ENCODE results near the gene TRIM5. TPM values are rescaled to one million over a fixed set of nuclear protein-coding genes. Genes with fewer than 3 reads are reported as not detected.

The TRIM5 gene
- total RNA-seq, 2 donors from 2014 or later = 16.0 to 21.4 TPM

DNA sequence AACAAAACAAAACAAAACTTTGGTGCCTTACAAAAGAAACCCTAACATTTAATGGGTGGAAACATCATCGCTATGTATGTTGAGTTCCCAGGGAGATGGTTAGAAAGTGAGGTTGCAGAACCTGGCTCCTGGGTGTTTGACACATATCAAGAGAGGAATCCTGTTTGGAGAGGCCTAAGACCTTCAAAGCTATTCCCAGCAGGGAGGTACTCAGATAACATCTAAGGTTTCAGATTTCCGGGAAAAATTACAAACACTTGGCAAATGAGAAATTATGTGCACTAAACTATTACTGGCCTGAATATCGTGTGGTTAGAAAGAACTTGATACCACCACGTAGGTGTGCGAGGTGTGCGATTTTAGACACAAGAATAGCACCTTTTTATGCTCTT lies 18.5 kb downstream of the TRIM5 start:
- no peaks in the 10 kb centered on the region for H3K27me3 ChIP-seq (ENCODE audit: control insufficient read depth, insufficient read depth, low read length, poor library complexity, severe bottlenecking)

DNA sequence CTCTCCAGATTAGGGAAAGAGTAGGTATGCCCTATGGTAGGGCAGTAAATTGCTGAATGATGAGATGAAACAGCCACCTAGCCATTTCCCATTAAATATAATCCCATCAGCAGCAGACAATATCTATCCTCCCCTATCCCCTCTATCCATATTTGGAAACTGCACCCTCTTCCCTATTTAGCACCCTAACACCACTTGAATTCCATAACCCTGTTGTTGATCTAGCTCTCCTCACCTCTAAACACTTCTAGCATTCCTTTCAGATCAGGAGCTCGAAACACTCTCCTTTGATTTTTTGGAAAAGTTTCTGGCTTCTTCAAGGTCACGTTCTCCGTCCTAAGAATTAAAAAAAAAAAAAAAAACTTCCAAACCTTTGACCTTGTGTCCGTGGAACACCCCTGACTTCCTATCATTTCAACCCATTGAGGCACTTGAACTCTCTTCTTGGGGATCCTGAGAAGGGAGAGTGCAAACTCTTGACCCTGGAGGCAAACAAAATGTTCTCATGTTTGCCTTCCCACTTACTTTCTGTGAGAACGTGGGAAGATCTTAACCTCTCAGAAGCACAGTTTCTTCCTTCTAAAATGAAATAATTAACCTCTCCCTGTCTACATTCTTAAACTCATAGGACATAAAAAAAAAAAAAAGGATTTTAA lies 19.0 kb downstream of the TRIM5 start:
- Mint-ChIP-seq H3K27ac (no peak overlapping the region), H3K36me3 (ENCODE audit: low read depth) (peaks cover 36% of the 10 kb centered on the region), H3K9me3 (no peaks in the 10 kb centered on the region), H3K4me1 (peaks cover 8% of the 10 kb centered on the region), H3K27me3 (ENCODE audit: insufficient read depth) (no peaks in the 10 kb centered on the region), H3K4me3 (no peak overlapping the region)
- no peaks in the 10 kb centered on the region for H3K4me1 ChIP-seq (ENCODE audit: control insufficient read depth, insufficient read depth, low read length)
- H3K36me3 ChIP-seq (ENCODE audit: control insufficient read depth, insufficient read depth, low read length) = peaks cover 15% of the 10 kb centered on the region
- H3K9ac ChIP-seq (ENCODE audit: extremely low read depth, low read length, poor library complexity, severe bottlenecking) = no peak overlapping the region
- H3K27me3 ChIP-seq (ENCODE audit: control insufficient read depth, insufficient read depth, low read length, poor library complexity, severe bottlenecking) = no peaks in the 10 kb centered on the region
- no peaks in the 10 kb centered on the region for H3K9me3 ChIP-seq (ENCODE audit: control insufficient read depth, low read length)
- DNase-seq = no peak
- H3K4me3 ChIP-seq (ENCODE audit: low read length) = no peak overlapping the region
- TF ChIP-seq, protein P1, sequence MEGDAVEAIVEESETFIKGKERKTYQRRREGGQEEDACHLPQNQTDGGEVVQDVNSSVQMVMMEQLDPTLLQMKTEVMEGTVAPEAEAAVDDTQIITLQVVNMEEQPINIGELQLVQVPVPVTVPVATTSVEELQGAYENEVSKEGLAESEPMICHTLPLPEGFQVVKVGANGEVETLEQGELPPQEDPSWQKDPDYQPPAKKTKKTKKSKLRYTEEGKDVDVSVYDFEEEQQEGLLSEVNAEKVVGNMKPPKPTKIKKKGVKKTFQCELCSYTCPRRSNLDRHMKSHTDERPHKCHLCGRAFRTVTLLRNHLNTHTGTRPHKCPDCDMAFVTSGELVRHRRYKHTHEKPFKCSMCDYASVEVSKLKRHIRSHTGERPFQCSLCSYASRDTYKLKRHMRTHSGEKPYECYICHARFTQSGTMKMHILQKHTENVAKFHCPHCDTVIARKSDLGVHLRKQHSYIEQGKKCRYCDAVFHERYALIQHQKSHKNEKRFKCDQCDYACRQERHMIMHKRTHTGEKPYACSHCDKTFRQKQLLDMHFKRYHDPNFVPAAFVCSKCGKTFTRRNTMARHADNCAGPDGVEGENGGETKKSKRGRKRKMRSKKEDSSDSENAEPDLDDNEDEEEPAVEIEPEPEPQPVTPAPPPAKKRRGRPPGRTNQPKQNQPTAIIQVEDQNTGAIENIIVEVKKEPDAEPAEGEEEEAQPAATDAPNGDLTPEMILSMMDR (conservative IDR thresholded peaks at IDR 0.05) = no peak
- WGBS, 2 experiments (ENCODE audit: insufficient coverage in 1 of 2, insufficient read length in 1 of 2) = 83 to 92% methylated on average over 2 to 5 of the region's 5 CpGs
- no peak overlapping the region for H3K27ac ChIP-seq (ENCODE audit: low read depth, low read length)

More for the DNA sequence above, 18.5 kb downstream of the TRIM5 start:
- Mint-ChIP-seq H3K27me3 (ENCODE audit: insufficient read depth) (no peaks in the 10 kb centered on the region), H3K9me3 (no peaks in the 10 kb centered on the region), H3K4me1 (peaks cover 8% of the 10 kb centered on the region), H3K4me3 (no peak overlapping the region), H3K36me3 (ENCODE audit: low read depth) (peaks cover 36% of the 10 kb centered on the region), H3K27ac (no peak overlapping the region)
- Histone ChIP-seq H3K9me3 (ENCODE audit: control insufficient read depth, low read length) (no peaks in the 10 kb centered on the region), H3K36me3 (ENCODE audit: control insufficient read depth, insufficient read depth, low read length) (peaks cover 15% of the 10 kb centered on the region), H3K27ac (ENCODE audit: low read depth, low read length) (no peak overlapping the region), H3K4me3 (ENCODE audit: low read length) (no peak overlapping the region), H3K4me1 (ENCODE audit: control insufficient read depth, insufficient read depth, low read length) (no peaks in the 10 kb centered on the region), H3K9ac (ENCODE audit: extremely low read depth, low read length, poor library complexity, severe bottlenecking) (no peak overlapping the region)
- no peak for DNase-seq
- TF ChIP-seq, protein P1 (conservative IDR thresholded peaks at IDR 0.05) = no peak
- WGBS, 2 experiments (ENCODE audit: insufficient coverage in 1 of 2, insufficient read length in 1 of 2) = 94 to 97% methylated on average over 5 to 6 of the region's 6 CpGs

DNA sequence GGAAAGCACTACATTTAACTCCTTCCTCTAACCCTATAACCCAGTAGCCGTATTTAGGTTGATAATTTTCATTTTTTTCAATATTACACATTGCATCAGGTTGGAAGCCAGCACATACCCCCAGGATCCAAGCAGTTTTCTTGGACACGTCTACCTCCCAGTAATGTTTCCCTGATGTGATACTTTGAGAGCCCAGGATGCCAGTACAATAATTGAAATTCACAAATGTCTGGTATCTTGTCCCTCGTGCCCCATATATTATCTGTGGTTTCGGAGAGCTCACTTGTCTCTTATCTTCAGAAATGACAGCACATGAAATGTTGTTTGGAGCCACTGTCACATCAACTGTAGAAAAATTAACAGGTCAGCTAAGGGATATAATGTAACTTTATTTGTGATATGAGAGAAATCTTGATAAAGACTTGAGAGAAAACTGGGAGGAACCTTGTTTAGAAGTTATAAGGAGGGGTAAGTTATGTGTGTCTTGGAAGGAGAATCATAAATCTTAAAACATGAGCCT lies 19.8 kb downstream of the TRIM5 start:
- Mint-ChIP-seq H3K9me3 (no peaks in the 10 kb centered on the region), H3K27ac (no peak overlapping the region), H3K4me3 (no peak overlapping the region), H3K36me3 (ENCODE audit: low read depth) (peaks cover 36% of the 10 kb centered on the region), H3K27me3 (ENCODE audit: insufficient read depth) (no peaks in the 10 kb centered on the region), H3K4me1 (peaks cover 8% of the 10 kb centered on the region)
- H3K27ac ChIP-seq (ENCODE audit: low read depth, low read length) = no peak overlapping the region
- TF ChIP-seq, protein P1 (conservative IDR thresholded peaks at IDR 0.05) = no peak
- H3K4me3 ChIP-seq (ENCODE audit: low read length) = no peak overlapping the region
- H3K9ac ChIP-seq (ENCODE audit: extremely low read depth, low read length, poor library complexity, severe bottlenecking) = no peak overlapping the region
- peaks cover 15% of the 10 kb centered on the region for H3K36me3 ChIP-seq (ENCODE audit: control insufficient read depth, insufficient read depth, low read length)
- H3K27me3 ChIP-seq (ENCODE audit: control insufficient read depth, insufficient read depth, low read length, poor library complexity, severe bottlenecking) = no peaks in the 10 kb centered on the region
- no peaks in the 10 kb centered on the region for H3K9me3 ChIP-seq (ENCODE audit: control insufficient read depth, low read length)
- no peaks in the 10 kb centered on the region for H3K4me1 ChIP-seq (ENCODE audit: control insufficient read depth, insufficient read depth, low read length)
- no peak for DNase-seq
- 96 to 98% methylated on average over 3 to 4 of the region's 4 CpGs for WGBS, 2 experiments (ENCODE audit: insufficient coverage in 1 of 2, insufficient read length in 1 of 2)
